Natural killer cell (primary cell): Measurements from ENCODE around the gene SLC6A3. TPM values are rescaled to one million over a fixed set of nuclear protein-coding genes. Genes with fewer than 3 reads are reported as not detected.

Experiments used
- ATAC-seq, 3 donors: fragments of 150-1000 bp in 2 of 3; fragments of 200-7000 bp in 1 of 3; cut with Tn5 transposase; 1 replicate in 1 of 3; 2 replicates in 2 of 3; pipeline ENCODE4 v1.10.0; 2021; ENCODE audit warnings: mild to moderate bottlenecking in 2 of 3, moderate library complexity in 2 of 3
- DNase-seq, 2 donors: peaks; one replicate each; pipeline versions ENCODE4 v3.0.0 to v3.0.0-alpha.2; 2013 to 2021; ENCODE audit warnings: mixed read lengths in 1 of 2
- H3K27ac ChIP-seq: one replicate; pipeline ENCODE4 v1.5.1; 2013; ENCODE audit warnings: mild to moderate bottlenecking, low read length
- H3K27me3 ChIP-seq: one replicate; pipeline ENCODE4 v1.6.1; 2013; ENCODE audit warnings: low read length; ENCODE audit not compliant: control insufficient read depth, insufficient read depth
- H3K36me3 ChIP-seq: one replicate; pipeline ENCODE4 v1.6.1; 2013; ENCODE audit warnings: low read length; ENCODE audit not compliant: control insufficient read depth, insufficient read depth
- H3K4me1 ChIP-seq: one replicate; pipeline ENCODE4 v1.6.1; 2013; ENCODE audit warnings: low read length; ENCODE audit not compliant: control insufficient read depth, insufficient read depth
- H3K4me3 ChIP-seq: one replicate; pipeline ENCODE4 v1.5.1; 2013; ENCODE audit warnings: low read length
- H3K9me3 ChIP-seq: one replicate; pipeline ENCODE4 v1.6.1; 2013; ENCODE audit warnings: low read length; ENCODE audit not compliant: control insufficient read depth, insufficient read depth
- H3K27ac Mint-ChIP-seq, 2 donors: one replicate each; pipeline ENCODE4 v1.8.0; 2022; ENCODE audit warnings: mild to moderate bottlenecking in 2 of 2, mixed read lengths in 2 of 2, moderate library complexity in 1 of 2
- H3K27me3 Mint-ChIP-seq, 2 donors: one replicate each; pipeline ENCODE4 v1.8.0; 2022; ENCODE audit warnings: low read depth in 2 of 2, mixed read lengths in 2 of 2
- H3K36me3 Mint-ChIP-seq: one replicate; pipeline ENCODE4 v1.8.0; 2022; ENCODE audit warnings: mixed read lengths
- H3K4me1 Mint-ChIP-seq, 2 donors: one replicate each; pipeline ENCODE4 v1.8.0; 2022; ENCODE audit warnings: mixed read lengths in 2 of 2
- H3K4me3 Mint-ChIP-seq: one replicate; pipeline ENCODE4 v1.8.0; 2022; ENCODE audit warnings: mild to moderate bottlenecking, moderate library complexity, mixed read lengths
- H3K9me3 Mint-ChIP-seq, 2 donors: one replicate each; pipeline ENCODE4 v1.8.0; 2022; ENCODE audit warnings: mixed read lengths in 2 of 2
- CTCF ChIP-seq: fragments of 200-600 bp; IDR thresholded peaks from one replicate; pipeline ENCODE4 v1.8.0; 2022; ENCODE audit warnings: antibody characterized with exemption
- WGBS: methylation state at CpG from one replicate; pipeline ENCODE4 v1.1.7; 2013; ENCODE audit warnings: missing lambda C conversion rate; ENCODE audit not compliant: insufficient coverage; 5-methylcytosine and 5-hydroxymethylcytosine counted together
- intact Hi-C: fragments of 100-400 bp; cut with micrococcal nuclease; formaldehyde crosslinking; loops from one replicate; pipeline ENCODE4 v1.14.2; 2022
- total RNA-seq, 4 donors: library from RNA; stranded (reverse); fragments of 120-200 nt in 1 of 4; gene quantifications; one replicate each; pipeline versions ENCODE4 v1.2.3 to v1.2.4, GENCODE V29; 2013 to 2022

Gene SLC6A3
- total RNA-seq, 3 donors from 2014 or later (not counting 1 experiment from before 2014, with no cell fraction given): not detected

GRCh38 chr5:1343315-1343751, 101.9 kb downstream of the SLC6A3 start:
- Histone ChIP-seq H3K4me1 (peaks cover 27% of the 10 kb centered on the region), H3K36me3 (peaks cover 37% of the 10 kb centered on the region), H3K4me3 (no peak overlapping the region), H3K9me3 (no peaks in the 10 kb centered on the region), H3K27me3 (no peaks in the 10 kb centered on the region), H3K27ac (no peak overlapping the region)
- H3K9me3 Mint-ChIP-seq: no peaks in the 10 kb centered on the region
- intact Hi-C loops: no loop called here
- peaks cover 16 to 22% of the 10 kb centered on the region in 2 donors for H3K4me1 Mint-ChIP-seq
- peak overlapping the region in 1 of 2 donors; percentile 38 for H3K27ac Mint-ChIP-seq
- no peaks in the 10 kb centered on the region for H3K36me3 Mint-ChIP-seq
- DNase-seq (no peak), ATAC-seq (no peak)
- H3K27me3 Mint-ChIP-seq: no peaks in the 10 kb centered on the region
- 84% methylated on average over 8 of the region's 9 CpGs for WGBS
- H3K4me3 Mint-ChIP-seq: peak overlapping the region; percentile 87
- TF ChIP-seq CTCF: no peak

Other genes with a start within 250 kb of the SLC6A3 start
- gene SLC6A19, start 243.8 kb downstream of the SLC6A3 start, total RNA-seq: not detected
- not detected for gene SLC6A18, start 220.1 kb downstream of the SLC6A3 start, total RNA-seq
- gene TERT, start 150.4 kb downstream of the SLC6A3 start, total RNA-seq: not detected
- 100 to 1,000 TPM in 1 of 3 donors, 10 to 100 TPM in 2; 67.1 to 105 (median 97.5) TPM for gene CLPTM1L, start 100.3 kb downstream of the SLC6A3 start, total RNA-seq
- 100 to 1,000 TPM; 196 to 302 (median 252) TPM for gene LPCAT1, start 78.5 kb upstream of the SLC6A3 start, total RNA-seq